GM13977 (cell line): ENCODE data around the gene EIF4E3.

Experiments
- DNase-seq: peaks from one replicate; pipeline ENCODE4 v3.0.0; 2012; ENCODE audit warnings: low spot score
- CTCF ChIP-seq: IDR thresholded peaks from 2 replicates; pipeline ENCODE4 v1.5.1; 2012; ENCODE audit warnings: mild to moderate bottlenecking, control low read depth; ENCODE audit not compliant: insufficient read depth; ENCODE audit errors: extremely low read depth, missing control alignments
- in situ Hi-C: fragments of 300-500 bp; cut with MboI; formaldehyde crosslinking; loops from one replicate; pipeline ENCODE4 v1.12.0; 2022; ENCODE audit warnings: low sequenced_read_pairs, low pct_unique_long_range_greater_than_20kb, mixed read lengths, inconsistent platforms; ENCODE audit not compliant: unreplicated experiment

Gene EIF4E3

GRCh38 chr3:71724584-71725270, 475 bp downstream of the EIF4E3 start:
- DNase-seq: peak; percentile 59
- TF ChIP-seq CTCF: no peak
- in situ Hi-C loops: loop anchor here (10.0 to 25.0 kb wide), 2 partner anchors 1100 to 1363 kb away; no protein-coding TSS in a partner anchor

GRCh38 chr3:71724171-71724453, 1.1 kb downstream of the EIF4E3 start:
- in situ Hi-C loops: loop anchor here (10.0 to 25.0 kb wide), 2 partner anchors 1101 to 1363 kb away; no protein-coding TSS in a partner anchor
- TF ChIP-seq CTCF: no peak
- no peak for DNase-seq

GRCh38 chr3:71723452-71724170, 1.6 kb downstream of the EIF4E3 start:
- TF ChIP-seq CTCF: no peak
- in situ Hi-C loops: loop anchor here (10.0 to 25.0 kb wide), 2 partner anchors 1101 to 1364 kb away; no protein-coding TSS in a partner anchor
- DNase-seq: peak; percentile 60

GRCh38 chr3:71722693-71723092, 2.5 kb downstream of the EIF4E3 start:
- DNase-seq: no peak
- no peak for TF ChIP-seq CTCF
- in situ Hi-C loops: loop anchor here (10.0 to 25.0 kb wide), 2 partner anchors 1102 to 1365 kb away; no protein-coding TSS in a partner anchor

GRCh38 chr3:71721651-71722157, 3.5 kb downstream of the EIF4E3 start:
- TF ChIP-seq CTCF: no peak
- in situ Hi-C loops: loop anchor here (10.0 to 25.0 kb wide), 2 partner anchors 1103 to 1366 kb away; no protein-coding TSS in a partner anchor
- DNase-seq: no peak

- no peak for DNase-seq
- no peak for TF ChIP-seq CTCF
- in situ Hi-C loops: loop anchor here (10.0 to 25.0 kb wide), 2 partner anchors 1104 to 1366 kb away; no protein-coding TSS in a partner anchor
Measured at GRCh38 chr3:71721002-71721401, 4.2 kb downstream of the EIF4E3 start.
